HEK293 (cell line): ENCODE data around the gene PKHD1.

Experiments used
- CTCF ChIA-PET: fragments of 350-600 bp; formaldehyde crosslinking; extraction: SDS; loops from one replicate; lab custom pipeline; 2021; ENCODE audit warnings: antibody characterized with exemption; lab: Yijun Ruan, JAX
- POLR2A ChIA-PET: fragments of 300-600 bp; formaldehyde crosslinking; extraction: SDS; loops from one replicate; lab custom pipeline; 2020; ENCODE audit warnings: antibody characterized with exemption, inconsistent platforms; lab: Yijun Ruan, JAX
- H3K27ac ChIP-seq: fragments of 200-500 bp; sonication (Bioruptor generic); 2 replicates; pipeline ENCODE4 v1.5.1; 2014; ENCODE audit warnings: low read depth, low read length, control low read depth, inconsistent platforms; ENCODE audit errors: extremely low read depth
- H3K36me3 ChIP-seq, 2 experiments: fragments of 200-500 bp in 1 of 2; sonication (Bioruptor generic) in 1 of 2; 1 replicate in 1 of 2; 2 replicates in 1 of 2; pipeline ENCODE4 v1.5.1; 2014 to 2017; ENCODE audit warnings: inconsistent platforms in 2 of 2, low read length in 2 of 2; ENCODE audit not compliant: control insufficient read depth in 2 of 2, insufficient read depth in 1 of 2
- H3K4me1 ChIP-seq: fragments of 200-500 bp; sonication (Bioruptor generic); 2 replicates; pipeline ENCODE4 v1.5.1; 2014; ENCODE audit warnings: mild to moderate bottlenecking, low read length, inconsistent platforms; ENCODE audit not compliant: control insufficient read depth, insufficient read depth
- H3K4me3 ChIP-seq: 2 replicates; pipeline ENCODE4 v1.5.1; 2011; ENCODE audit warnings: low read depth, mild to moderate bottlenecking, control low read depth, low read length, moderate library complexity
- H3K9me3 ChIP-seq: fragments of 200-500 bp; sonication (Bioruptor generic); 2 replicates; pipeline ENCODE4 v1.5.1; 2014; ENCODE audit warnings: low read depth, low read length, inconsistent platforms; ENCODE audit not compliant: control insufficient read depth, insufficient read depth
- OSR2 ChIP-seq: fragments of 450-650 bp; formaldehyde crosslinking; IDR thresholded peaks from 2 replicates; pipeline ENCODE4 v1.5.1; 2016; ENCODE audit warnings: missing biosample characterization, missing genetic modification characterization
- SCRT2 ChIP-seq: fragments of 450-650 bp; formaldehyde crosslinking; IDR thresholded peaks from 2 replicates; pipeline ENCODE4 v1.5.1; 2016; ENCODE audit warnings: missing biosample characterization, missing genetic modification characterization
- ZFP69B ChIP-seq: fragments of 450-650 bp; formaldehyde crosslinking; IDR thresholded peaks from 2 replicates; pipeline ENCODE4 v1.5.1; 2016; ENCODE audit warnings: missing biosample characterization, missing genetic modification characterization
- ZNF155 ChIP-seq: fragments of 450-650 bp; formaldehyde crosslinking; IDR thresholded peaks from 2 replicates; pipeline ENCODE4 v1.5.1; 2016; ENCODE audit warnings: missing biosample characterization, missing genetic modification characterization
- ZNF2 ChIP-seq: fragments of 450-650 bp; formaldehyde crosslinking; IDR thresholded peaks from 2 replicates; pipeline ENCODE4 v1.5.1; 2016; ENCODE audit warnings: missing biosample characterization, missing genetic modification characterization
- ZNF23 ChIP-seq: fragments of 450-650 bp; formaldehyde crosslinking; IDR thresholded peaks from 2 replicates; pipeline ENCODE4 v1.5.1; 2016; ENCODE audit warnings: missing biosample characterization, missing genetic modification characterization, borderline replicate concordance
- ZNF311 ChIP-seq: fragments of 450-650 bp; formaldehyde crosslinking; IDR thresholded peaks from 2 replicates; pipeline ENCODE4 v1.5.1; 2017; ENCODE audit warnings: missing biosample characterization, missing genetic modification characterization, borderline replicate concordance
- ZNF324 ChIP-seq: fragments of 450-650 bp; formaldehyde crosslinking; IDR thresholded peaks from 2 replicates; pipeline ENCODE4 v1.5.1; 2016; ENCODE audit warnings: missing biosample characterization, missing genetic modification characterization
- ZNF658 ChIP-seq: fragments of 450-650 bp; formaldehyde crosslinking; IDR thresholded peaks from 2 replicates; pipeline ENCODE4; 2016; ENCODE audit warnings: missing biosample characterization, missing genetic modification characterization
- ZNF768 ChIP-seq: fragments of 450-650 bp; formaldehyde crosslinking; IDR thresholded peaks from 2 replicates; pipeline ENCODE4 v1.5.1; 2018; ENCODE audit warnings: missing biosample characterization, mild to moderate bottlenecking, missing genetic modification characterization
- ZNF777 ChIP-seq: fragments of 450-650 bp; formaldehyde crosslinking; IDR thresholded peaks from 2 replicates; pipeline ENCODE4 v1.5.1; 2017; ENCODE audit warnings: missing biosample characterization, missing genetic modification characterization, borderline replicate concordance
- TF ChIP-seq, protein P1 (sequence below): fragments of 450-650 bp; formaldehyde crosslinking; IDR thresholded peaks from 2 replicates; pipeline ENCODE4 v1.5.1; 2016; ENCODE audit warnings: missing biosample characterization, missing genetic modification characterization, low read depth
- TF ChIP-seq, protein P2 (sequence below): fragments of 450-650 bp; formaldehyde crosslinking; IDR thresholded peaks from 2 replicates; pipeline ENCODE4 v1.5.1; 2016; ENCODE audit warnings: missing biosample characterization, missing genetic modification characterization
- TF ChIP-seq, protein P3 (sequence below): fragments of 450-650 bp; formaldehyde crosslinking; IDR thresholded peaks from 2 replicates; pipeline ENCODE4 v1.5.1; 2017; ENCODE audit warnings: missing biosample characterization, mild to moderate bottlenecking, missing genetic modification characterization, moderate library complexity
- TF ChIP-seq, protein P4 (sequence below): fragments of 450-650 bp; formaldehyde crosslinking; IDR thresholded peaks from 2 replicates; pipeline ENCODE4 v1.5.1; 2016; ENCODE audit warnings: missing biosample characterization, missing genetic modification characterization
- TF ChIP-seq, protein P5 (sequence below): fragments of 450-650 bp; formaldehyde crosslinking; IDR thresholded peaks from 2 replicates; pipeline ENCODE4 v1.5.1; 2016; ENCODE audit warnings: missing biosample characterization, missing genetic modification characterization
- TF ChIP-seq, protein P6 (sequence below): IDR thresholded peaks from 2 replicates; pipeline ENCODE4 v1.6.1; 2011; ENCODE audit warnings: mild to moderate bottlenecking, low read depth, low read length, borderline replicate concordance

PKHD1 gene

DNA sequence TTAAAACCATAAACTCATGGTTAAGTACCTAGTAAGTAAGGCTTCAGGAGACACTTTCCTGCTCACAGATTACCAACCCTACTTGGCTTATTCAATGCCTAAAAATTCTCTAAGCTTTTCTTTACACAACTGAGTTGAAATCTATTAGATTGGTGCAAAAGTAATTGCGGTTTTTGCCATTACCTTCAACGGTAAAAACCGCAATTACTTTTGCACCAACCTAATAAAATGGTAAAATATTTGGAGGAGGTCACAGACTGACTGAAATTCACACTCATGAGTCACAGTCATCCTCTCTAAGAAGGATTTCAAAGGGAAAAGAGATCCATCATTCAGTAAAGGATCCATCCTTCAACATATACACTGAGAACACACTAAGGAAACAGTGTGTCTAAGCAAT lies 25.9 kb downstream of the PKHD1 start:
- CTCF ChIA-PET: interaction anchor here (0.6 to 2.8 kb wide), 7 partner anchors 12 to 1016 kb away, joined by 3 to 44 read pairs (median 4); no protein-coding TSS in a partner anchor
- TF ChIP-seq ZNF777 (tag by site-specific recombination) (no peak), ZNF768 (tag by site-specific recombination) (no peak), ZNF311 (tag by site-specific recombination) (no peak), OSR2 (tag by site-specific recombination) (no peak), ZNF658 (tag by site-specific recombination) (no peak), ZFP69B (tag by site-specific recombination) (no peak), ZNF2 (no peak), ZNF23 (tag by site-specific recombination) (no peak), ZNF155 (no peak), SCRT2 (tag by site-specific recombination) (no peak), ZNF324 (tag by site-specific recombination) (no peak)
- TF ChIP-seq, protein P1, sequence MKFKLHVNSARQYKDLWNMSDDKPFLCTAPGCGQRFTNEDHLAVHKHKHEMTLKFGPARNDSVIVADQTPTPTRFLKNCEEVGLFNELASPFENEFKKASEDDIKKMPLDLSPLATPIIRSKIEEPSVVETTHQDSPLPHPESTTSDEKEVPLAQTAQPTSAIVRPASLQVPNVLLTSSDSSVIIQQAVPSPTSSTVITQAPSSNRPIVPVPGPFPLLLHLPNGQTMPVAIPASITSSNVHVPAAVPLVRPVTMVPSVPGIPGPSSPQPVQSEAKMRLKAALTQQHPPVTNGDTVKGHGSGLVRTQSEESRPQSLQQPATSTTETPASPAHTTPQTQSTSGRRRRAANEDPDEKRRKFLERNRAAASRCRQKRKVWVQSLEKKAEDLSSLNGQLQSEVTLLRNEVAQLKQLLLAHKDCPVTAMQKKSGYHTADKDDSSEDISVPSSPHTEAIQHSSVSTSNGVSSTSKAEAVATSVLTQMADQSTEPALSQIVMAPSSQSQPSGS (tag by site-specific recombination): no peak
- TF ChIP-seq, protein P2, sequence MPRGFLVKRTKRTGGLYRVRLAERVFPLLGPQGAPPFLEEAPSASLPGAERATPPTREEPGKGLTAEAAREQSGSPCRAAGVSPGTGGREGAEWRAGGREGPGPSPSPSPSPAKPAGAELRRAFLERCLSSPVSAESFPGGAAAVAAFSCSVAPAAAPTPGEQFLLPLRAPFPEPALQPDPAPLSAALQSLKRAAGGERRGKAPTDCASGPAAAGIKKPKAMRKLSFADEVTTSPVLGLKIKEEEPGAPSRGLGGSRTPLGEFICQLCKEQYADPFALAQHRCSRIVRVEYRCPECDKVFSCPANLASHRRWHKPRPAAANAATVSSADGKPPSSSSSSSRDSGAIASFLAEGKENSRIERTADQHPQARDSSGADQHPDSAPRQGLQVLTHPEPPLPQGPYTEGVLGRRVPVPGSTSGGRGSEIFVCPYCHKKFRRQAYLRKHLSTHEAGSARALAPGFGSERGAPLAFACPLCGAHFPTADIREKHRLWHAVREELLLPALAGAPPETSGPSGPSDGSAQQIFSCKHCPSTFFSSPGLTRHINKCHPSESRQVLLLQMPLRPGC (tag by site-specific recombination): no peak
- TF ChIP-seq, protein P3, sequence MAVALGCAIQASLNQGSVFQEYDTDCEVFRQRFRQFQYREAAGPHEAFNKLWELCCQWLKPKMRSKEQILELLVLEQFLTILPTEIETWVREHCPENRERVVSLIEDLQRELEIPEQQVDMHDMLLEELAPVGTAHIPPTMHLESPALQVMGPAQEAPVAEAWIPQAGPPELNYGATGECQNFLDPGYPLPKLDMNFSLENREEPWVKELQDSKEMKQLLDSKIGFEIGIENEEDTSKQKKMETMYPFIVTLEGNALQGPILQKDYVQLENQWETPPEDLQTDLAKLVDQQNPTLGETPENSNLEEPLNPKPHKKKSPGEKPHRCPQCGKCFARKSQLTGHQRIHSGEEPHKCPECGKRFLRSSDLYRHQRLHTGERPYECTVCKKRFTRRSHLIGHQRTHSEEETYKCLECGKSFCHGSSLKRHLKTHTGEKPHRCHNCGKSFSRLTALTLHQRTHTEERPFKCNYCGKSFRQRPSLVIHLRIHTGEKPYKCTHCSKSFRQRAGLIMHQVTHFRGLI (tag by site-specific recombination): no peak
- TF ChIP-seq, protein P4, sequence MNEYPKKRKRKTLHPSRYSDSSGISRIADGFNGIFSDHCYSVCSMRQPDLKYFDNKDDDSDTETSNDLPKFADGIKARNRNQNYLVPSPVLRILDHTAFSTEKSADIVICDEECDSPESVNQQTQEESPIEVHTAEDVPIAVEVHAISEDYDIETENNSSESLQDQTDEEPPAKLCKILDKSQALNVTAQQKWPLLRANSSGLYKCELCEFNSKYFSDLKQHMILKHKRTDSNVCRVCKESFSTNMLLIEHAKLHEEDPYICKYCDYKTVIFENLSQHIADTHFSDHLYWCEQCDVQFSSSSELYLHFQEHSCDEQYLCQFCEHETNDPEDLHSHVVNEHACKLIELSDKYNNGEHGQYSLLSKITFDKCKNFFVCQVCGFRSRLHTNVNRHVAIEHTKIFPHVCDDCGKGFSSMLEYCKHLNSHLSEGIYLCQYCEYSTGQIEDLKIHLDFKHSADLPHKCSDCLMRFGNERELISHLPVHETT (tag by site-specific recombination): no peak
- TF ChIP-seq, protein P5, sequence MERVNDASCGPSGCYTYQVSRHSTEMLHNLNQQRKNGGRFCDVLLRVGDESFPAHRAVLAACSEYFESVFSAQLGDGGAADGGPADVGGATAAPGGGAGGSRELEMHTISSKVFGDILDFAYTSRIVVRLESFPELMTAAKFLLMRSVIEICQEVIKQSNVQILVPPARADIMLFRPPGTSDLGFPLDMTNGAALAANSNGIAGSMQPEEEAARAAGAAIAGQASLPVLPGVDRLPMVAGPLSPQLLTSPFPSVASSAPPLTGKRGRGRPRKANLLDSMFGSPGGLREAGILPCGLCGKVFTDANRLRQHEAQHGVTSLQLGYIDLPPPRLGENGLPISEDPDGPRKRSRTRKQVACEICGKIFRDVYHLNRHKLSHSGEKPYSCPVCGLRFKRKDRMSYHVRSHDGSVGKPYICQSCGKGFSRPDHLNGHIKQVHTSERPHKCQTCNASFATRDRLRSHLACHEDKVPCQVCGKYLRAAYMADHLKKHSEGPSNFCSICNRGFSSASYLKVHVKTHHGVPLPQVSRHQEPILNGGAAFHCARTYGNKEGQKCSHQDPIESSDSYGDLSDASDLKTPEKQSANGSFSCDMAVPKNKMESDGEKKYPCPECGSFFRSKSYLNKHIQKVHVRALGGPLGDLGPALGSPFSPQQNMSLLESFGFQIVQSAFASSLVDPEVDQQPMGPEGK (tag by site-specific recombination): no peak
- TF ChIP-seq, protein P6, sequence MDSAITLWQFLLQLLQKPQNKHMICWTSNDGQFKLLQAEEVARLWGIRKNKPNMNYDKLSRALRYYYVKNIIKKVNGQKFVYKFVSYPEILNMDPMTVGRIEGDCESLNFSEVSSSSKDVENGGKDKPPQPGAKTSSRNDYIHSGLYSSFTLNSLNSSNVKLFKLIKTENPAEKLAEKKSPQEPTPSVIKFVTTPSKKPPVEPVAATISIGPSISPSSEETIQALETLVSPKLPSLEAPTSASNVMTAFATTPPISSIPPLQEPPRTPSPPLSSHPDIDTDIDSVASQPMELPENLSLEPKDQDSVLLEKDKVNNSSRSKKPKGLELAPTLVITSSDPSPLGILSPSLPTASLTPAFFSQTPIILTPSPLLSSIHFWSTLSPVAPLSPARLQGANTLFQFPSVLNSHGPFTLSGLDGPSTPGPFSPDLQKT: no peak
- POLR2A ChIA-PET: no interaction called here
- Histone ChIP-seq H3K36me3 (no peaks in the 10 kb centered on the region), H3K4me1 (no peaks in the 10 kb centered on the region; the same call in 1 of the 2 replicates), H3K27ac (no peak overlapping the region), H3K9me3 (no peaks in the 10 kb centered on the region), H3K4me3 (no peak overlapping the region)
